ENCODE data around the gene NPPA. TPM values are rescaled to one million over a fixed set of nuclear protein-coding genes. Genes with fewer than 3 reads are reported as not detected.

The NPPA gene
- total RNA-seq, 1 experiment from 2014 or later: not detected

DNA sequence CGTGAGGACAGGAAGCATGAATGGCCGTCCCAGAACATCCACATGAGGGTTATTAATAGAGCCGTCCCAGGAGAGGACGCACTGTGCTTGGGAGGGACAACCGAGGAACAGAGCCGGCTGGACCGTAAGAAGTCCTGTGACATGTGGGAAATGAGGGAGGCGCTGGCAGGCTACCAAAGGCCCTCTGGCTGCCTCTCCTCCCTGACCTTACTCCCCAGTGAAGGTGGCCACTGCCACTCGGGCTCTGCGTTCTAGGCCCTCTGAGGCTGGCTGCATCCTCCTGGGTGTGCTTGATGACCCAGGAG is 26.6 kb upstream of the NPPA start:
- peak; percentile 22 for DNase-seq (ENCODE audit: low read depth)

DNA sequence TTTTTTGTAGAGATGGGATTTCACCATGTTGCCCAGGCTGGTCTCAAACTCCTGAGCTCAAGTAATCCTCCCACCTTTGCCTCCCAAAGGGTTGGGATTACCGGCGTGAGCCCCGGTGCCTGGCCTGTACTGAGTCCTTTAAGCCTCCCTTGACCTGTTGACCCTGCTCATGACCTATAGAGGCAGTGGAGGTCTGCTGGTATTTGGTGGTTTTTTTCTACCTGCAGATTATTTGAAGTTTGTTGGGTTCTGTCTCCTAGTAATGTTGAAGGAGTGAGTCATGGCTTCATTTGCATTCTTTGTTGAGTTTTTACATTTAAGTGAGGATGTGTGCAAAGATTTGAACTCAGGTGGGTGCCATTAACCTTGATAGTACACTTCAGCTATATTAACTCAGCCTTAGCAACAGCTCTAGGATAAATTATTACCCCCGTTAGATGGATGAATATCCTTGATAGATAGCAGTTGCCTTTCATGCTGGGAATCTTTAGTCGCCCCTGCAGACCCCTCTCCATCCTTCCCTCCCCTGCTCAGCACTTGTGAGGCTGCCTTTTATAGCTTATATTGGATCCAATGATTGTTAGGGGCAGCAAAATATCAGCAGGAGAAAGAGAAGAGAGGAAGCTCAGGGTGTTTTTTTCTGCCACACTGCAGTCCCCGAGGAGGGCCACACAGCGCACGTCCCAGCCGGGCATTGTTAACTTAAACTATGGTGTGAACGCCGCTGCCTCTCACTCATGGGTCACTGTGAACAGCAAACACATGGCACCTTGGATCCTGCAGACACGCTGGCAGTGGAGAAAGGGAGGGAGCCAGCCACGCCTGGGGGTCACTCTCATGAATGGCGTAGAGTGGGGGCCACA is 26.0 kb upstream of the NPPA start:
- no peak for DNase-seq (ENCODE audit: low read depth)

DNA sequence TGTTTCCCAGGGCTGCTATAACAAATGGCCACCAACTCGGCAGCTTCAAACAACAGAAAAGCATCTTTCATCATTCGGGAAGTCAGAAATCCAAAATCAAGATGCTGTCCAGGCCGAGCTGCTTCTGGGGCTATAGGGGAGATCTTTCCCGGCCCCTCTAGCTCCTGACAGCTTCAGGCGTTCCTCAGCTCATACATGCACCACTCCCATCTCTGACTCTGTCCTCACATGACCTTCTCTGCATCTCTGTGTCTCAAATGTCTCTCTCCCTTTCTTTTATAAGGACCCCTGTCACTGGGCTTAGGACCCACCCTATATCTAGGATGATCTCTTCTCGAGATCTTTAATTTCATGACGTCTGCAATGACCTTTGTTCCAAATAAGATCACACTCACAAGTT is 25.0 kb upstream of the NPPA start:
- DNase-seq (ENCODE audit: low read depth): no peak

DNA sequence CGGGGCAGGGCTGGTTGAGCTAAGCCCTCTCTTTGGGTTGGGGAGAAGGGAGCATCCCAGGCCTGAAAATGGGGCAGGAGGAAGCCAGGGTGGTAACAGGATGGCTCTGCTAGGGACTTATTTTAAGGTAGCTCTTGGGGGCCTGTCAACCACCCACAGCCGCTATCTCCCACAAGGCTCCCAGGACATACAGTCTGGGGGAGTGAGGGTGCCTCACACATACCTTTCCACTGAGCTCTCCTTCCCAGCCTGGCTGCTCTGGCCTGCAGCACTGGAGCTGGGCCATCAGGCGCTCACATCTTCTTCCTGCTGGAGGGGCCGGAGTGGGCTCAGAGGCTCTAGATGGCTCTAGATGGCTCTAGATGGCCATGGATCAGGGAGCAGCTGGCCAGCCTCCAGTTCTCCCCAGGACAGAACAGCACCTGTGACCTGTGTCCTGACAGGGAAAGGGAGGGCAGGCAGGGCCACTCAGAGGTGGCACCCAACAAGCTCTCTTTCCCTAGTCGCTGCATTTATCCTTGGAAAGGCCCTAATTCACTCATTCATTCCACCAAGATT is 22.1 kb upstream of the NPPA start:
- DNase-seq (ENCODE audit: low read depth): no peak

DNA sequence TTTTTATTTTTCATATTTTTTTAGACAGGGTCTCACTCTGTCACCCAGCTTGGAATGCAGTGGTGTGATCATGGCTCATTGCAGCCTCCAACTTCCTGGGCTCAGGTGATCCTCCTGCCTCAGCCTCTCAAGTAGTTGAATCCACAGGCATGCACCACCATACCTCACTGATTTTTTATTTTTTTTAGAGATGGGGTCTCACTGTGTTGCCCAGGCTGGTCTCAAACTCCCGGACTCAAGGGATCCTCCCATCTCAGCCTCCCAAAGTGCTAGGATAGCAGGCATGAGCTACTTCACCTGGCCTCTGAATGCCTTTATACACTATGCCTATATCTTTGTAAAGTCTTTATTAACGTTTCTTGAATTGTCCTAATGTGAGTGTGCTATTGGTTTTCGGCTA is 21.5 kb upstream of the NPPA start:
- DNase-seq (ENCODE audit: low read depth): no peak

GRCh38 chr1:11868331-11868980 is 20.9 kb upstream of the NPPA start:
- DNase-seq (ENCODE audit: low read depth): no peak

- DNase-seq (ENCODE audit: low read depth): peak; percentile 29
Observed at GRCh38 chr1:11862890-11863289, 15.3 kb upstream of the NPPA start.

DNA sequence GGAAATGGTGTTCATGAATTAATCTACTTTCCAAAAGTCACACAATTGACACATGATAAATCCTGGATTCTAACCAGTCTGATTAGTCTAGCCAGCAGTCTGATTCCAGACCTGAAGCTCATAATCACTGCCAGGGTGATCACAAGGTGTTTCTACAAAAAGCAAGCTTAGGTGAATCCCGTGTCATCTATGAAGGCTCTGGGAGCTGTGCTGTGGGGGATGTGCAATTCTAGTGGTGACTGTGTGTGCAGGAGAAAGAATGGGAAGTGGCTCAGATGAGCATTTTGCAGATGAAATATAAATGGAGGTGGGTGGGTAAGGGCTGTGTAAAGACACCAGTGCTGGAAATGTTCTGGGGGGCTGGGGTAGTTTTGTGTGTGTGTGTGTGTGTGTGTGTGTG is 13.0 kb upstream of the NPPA start:
- no peak for DNase-seq (ENCODE audit: low read depth)

DNA sequence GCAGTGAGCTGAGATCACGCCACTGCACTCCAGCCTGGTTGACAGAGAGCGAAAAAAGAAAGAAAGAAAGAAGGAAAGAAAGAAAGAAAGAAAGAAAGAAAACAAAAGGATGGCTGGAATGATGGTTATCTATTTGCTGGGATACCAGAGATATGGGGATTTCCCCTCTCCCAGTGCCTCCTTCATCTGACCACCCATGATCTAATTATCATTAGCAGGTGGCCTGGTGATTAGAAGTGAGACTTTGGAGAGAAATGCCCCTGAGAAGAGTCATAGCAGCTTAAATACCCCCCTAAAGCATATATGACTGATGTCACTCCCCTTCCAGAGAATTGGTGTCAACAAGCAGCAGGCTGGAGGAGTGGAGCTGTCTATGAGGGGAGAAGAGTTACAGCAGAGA is 12.5 kb upstream of the NPPA start:
- no peak for DNase-seq (ENCODE audit: low read depth)

GRCh38 chr1:11858968-11859871 is 11.6 kb upstream of the NPPA start:
- peak; percentile 47 for DNase-seq (ENCODE audit: low read depth)

DNA sequence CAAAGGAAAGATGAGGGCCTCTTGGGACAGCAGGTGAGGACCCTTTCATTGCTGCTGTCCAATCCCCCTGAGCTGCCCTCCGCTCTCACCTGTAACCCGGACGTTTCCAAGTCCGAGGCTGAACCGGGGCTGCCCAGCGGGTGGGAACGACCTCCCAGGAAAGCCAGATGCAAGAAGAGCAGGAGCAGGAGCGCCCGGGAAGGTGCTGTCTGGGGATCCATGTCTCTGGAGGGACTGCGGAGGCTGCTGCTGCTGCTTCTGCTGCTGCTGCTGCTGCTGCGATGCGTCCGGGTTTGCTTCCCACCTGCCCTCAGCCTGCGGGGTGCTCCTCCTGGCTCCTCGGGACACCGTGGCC is 11.0 kb upstream of the NPPA start, which contains the start of gene NPPB:
TSS of gene NPPB (minus strand) at position 333 of the 355 bp plus-strand sequence. CDS start at position 221, 112 bp downstream.
- no peak for DNase-seq (ENCODE audit: low read depth)

GRCh38 chr1:11858158-11858557 is 10.6 kb upstream of the NPPA start:
- DNase-seq (ENCODE audit: low read depth): no peak

DNA sequence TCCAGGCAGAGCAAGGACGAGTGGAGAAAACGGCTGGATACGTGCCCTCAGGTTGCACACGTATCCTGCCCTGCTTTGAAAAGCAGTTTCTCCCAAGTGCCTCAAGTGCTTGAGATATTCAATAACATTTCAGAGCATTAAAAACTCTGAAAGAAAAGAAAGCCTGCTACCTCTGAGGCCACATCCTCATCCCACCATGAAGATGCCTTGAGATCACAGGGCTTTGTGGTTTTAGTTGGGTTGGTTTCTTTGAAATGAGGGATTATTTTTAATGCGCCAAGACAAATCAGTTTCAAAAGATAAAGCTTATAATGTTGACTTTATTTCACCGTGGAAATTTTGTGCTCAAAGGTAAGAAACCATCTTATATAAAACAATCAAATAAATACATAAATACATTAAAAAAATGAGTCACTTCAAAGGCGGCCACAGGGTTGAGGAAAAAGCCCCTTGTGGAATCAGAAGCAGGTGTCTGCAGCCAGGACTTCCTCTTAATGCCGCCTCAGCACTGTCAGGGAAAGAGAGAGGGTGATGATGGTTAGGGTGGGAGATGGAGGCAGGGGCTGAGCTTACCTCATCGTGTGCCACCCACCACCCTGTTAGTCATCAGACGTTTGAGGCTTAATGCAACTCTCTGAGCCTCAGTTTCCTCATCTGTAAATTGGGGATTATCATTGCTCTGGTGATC is 9.7 kb upstream of the NPPA start:
- no peak for DNase-seq (ENCODE audit: low read depth)

DNA sequence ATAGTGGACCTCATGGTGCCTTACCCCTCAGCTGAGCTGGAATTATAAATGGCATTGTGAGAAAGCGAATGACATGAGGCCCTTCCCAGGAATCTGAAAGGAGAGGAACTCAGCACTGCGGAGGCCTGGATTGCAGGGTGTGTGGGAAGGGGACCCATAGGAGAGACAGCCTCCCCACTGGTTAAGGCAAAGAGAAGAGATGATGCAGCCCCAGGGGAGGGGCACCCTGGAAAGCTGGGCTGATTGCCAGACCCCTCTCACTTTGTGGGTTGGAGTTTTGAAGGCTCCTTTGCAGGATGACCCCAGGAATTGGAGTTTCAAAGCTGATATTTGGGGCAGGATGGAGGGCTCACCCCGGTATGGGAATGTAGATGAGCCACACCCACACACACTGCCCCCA is 9.1 kb upstream of the NPPA start:
- DNase-seq (ENCODE audit: low read depth): no peak

DNA sequence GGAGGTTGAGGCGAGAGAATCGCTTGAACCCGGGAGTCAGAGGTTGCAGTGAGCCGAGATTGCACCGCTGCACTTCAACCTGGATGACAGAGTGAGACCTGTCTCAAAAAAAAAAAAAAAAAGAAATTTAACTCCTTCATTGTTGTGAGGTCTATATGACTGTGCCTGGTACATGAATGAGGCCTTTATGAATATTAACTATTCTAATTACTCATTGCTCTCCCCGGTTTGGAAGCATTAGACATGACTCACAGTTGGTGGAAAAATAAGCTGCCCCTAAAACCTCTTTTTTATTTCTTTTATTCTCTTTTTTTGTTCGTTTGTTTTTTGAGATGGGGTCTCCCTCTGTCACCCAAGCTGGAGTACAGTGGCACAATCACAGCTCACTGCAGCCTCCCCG is 7.8 kb upstream of the NPPA start:
- DNase-seq (ENCODE audit: low read depth): no peak

DNA sequence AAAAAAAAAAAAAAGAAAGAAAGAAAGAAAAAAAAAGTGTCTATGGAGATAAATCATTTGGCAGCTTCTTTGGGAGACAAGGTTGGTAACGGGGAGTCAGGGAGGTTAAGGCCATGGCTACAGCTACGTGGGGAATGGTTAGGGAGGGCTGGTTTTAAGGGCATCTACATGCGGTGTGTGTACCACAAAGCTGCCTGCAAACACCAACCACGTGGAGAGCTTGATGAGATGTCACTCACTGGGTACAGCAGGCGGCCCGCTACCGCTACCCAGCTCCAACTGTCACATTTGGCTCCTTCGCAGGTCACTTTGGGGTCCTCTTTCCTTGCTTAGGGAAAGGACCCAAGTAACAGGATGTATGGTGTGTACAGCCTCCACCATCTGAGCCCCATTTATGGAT is 6.9 kb upstream of the NPPA start:
- no peak for DNase-seq (ENCODE audit: low read depth)

DNA sequence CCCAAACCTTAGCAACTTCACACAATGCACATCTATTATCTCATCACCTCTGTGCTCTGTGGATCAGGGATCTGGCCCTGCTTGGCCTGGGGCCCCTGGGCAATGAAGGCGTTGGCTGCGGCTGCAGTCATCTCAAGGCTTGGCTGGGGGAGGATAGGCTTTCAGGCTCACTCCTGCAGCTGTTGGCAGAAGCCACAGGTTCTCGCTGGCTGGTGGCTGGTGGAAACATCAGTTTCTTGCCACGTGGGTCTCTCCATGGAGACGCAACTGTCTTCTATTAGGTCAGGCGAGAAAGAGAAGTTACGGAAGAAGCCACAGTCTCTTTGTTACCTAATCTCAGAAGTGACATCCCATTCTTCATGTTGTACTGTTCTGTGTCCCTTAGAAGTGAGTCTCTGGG is 3.6 kb upstream of the NPPA start:
- DNase-seq (ENCODE audit: low read depth): no peak

- no peak for DNase-seq (ENCODE audit: low read depth)
Observed at GRCh38 chr1:11850156-11850555, 2.6 kb upstream of the NPPA start.

- no peak for DNase-seq (ENCODE audit: low read depth)
Observed at GRCh38 chr1:11848373-11848700, 754 bp upstream of the NPPA start.

GRCh38 chr1:11845641-11846335 is 1.8 kb downstream of the NPPA start:
- no peak for DNase-seq (ENCODE audit: low read depth)

Data from RPMI7951 (cell line).